Right forelimb (tissue), 1 donor: ENCODE measurements around the gene NFAM1.

ENCODE experiments used
- DNase-seq: peaks from one replicate; pipeline ENCODE4 v3.0.0-alpha.2; 2018

NFAM1 gene

DNA sequence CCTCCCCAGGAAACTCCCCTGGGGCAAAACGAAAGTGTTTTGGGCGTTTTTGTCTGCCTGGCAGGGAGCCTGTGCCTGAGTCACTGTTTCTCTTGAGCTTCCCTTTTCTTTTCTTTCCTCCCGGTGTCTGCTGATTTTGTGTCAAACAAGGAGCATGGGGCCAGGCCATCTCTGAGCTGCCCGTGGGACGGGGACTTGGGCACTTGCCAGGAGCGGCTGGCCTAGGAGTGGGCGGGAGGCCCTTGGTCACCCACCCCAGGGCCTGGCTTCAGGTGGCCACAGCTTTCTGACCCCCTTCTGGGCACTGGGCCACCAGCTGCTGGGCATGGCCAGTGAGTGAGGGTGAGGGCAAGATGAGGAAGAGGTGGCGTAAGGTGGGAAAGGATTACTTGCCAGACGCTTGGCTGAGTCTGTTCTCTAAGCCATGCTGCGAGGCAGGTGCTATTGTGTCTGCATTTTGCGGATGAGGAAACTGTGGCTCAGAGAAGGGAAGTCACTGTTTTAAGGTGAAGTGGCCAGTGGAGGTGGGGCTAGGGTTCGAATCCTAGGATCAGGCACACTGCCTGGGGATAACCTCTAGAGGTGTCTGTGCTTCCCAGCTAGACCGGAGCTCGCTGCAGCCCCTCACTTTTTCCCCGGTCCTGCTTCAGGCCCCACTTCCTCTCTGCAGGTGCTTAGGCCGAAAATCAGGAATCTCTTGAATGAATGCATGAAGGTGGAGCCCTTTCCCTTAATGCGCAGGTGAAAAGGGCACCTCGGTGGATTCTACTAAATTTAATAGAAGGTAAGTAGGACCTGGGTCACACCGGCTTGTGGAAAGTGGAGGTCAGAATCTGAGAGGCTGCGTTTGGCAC lies 7.8 kb upstream of the NFAM1 start:
- no peak for DNase-seq

DNA sequence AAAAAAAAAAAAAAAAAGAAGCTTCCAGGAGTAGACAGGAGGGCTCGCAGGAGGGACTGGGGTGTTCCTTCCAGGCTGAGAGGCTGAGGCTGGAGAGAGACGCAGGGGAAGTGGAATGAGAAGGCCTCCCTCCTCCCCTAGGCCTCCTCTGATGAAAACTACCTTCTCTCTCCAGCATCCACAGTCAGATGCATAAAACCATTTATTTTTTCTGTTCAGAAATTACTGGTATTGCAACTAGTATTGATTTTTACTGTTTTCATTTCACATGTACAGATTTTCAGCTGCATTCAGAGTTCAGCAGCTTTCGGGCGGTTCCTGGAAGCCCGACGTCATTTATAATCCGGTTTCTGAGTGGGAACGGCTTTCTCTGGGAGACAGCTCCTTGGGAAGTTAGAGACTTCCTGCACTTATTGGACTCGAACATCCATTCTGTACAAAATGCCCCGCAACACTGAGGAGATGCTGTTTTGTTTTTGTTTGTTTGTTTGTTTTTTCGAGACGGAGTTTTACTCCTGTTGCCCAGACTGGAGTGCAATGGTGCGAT lies 6.9 kb upstream of the NFAM1 start:
- no peak for DNase-seq

DNA sequence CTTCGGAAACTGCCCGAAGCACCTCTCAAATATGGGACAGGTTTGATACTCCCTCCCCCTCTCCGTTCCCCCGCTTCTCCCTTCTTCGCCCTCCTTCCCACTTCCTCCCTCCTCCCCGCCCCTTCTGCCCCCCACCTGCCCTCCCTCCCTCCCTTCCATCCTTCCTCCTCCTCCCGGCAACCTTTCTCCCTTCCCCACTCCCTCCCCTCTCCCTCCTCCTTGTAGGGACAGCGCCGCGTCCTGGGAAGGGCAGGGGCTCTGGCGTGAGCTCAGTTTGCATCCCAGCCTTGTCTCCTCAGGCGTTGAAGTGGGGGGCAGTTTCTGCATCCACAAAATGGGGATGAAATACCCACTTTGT lies 6.1 kb upstream of the NFAM1 start:
- DNase-seq: no peak

DNA sequence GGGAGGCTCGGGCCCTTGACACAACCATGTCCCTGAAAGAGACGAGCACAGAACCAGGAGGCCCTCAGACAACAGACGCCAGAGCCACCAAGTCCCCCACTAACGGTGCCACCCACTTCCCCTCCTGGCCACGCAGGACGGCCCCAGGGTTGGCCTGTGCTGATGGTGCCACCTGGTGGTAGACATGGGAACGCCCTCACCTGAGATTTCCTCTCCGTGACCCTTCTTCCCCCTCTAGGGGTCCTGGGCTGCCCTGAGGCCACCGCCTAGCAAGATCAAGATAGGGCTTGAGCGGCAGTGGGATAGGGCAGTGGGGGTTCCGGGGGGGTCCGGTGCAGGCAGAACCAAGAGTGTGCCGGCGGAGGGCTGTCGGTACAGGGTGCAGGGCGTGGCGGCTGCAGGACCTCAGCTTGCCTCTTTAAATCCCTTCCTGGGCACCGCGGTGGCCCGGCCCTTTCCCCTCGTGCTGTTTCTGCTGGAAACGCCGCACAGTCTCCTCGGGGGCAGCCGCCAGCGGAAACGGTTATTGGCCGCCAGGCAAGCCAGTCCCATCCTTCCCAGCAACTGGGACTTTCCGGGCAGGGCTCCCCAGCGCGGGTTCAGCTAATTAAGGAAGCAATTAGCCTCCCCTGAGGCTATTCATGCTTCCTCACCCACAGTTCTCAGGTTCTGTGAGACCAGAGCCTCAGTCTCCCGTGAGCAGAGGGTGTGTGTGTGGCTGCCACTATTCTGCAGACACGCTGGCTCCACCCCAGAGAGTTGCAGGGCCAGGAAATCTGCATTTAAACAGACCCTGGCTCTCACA lies 5.5 kb upstream of the NFAM1 start:
- DNase-seq: peak; percentile 84

DNA sequence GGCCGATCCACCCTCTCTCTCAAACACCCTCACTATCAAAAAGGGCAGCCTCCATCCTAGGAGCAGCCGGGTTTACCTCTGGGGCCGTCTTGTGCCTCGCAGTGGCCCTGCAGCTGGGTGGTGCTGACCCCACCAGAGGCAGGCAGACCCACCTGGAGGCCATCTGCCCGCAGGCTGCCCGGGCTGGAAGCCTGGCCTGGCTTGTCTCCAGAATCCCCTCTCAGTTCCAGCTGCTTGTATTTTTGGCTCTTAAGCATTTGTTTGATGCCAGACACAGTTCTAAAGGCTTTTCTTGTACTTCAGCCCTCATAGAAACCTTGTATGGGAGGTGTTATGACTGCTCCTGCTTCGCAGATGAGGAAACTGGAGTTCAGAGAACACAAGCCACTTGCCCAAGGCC lies 4.2 kb upstream of the NFAM1 start:
- DNase-seq: no peak

DNA sequence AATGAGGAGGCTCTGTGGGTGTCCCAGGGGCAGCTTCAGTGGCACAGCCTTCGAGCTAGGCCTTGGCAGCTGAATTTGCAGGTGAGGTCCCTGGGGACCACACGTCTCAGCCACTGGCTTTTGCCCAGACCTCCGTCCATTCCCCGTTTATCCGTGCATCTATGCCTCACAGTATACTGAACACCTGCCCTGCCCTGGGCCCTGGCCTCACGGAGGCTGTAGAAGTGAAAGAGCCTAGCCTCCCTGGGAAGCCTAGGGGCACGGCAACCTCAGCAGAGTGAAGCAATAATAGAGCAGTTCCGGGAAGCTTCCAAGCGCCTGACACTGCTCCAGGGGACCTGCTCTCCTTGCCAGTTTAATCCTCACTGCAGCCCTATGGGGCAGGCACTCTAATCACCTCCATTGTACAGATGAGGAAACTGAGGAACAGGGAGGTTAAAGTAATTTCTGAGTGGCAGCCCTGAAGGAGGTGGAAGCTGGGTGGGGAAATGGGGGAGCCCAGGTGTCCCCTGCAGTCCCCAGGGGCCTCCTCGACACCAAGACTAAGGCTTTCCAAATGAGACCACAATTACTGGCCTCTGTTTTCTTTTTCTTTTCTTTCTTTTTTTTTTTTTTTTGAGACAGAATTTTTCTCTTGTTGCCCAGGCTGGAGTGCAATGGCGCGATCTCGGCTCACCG lies 2.7 kb upstream of the NFAM1 start:
- no peak for DNase-seq

DNA sequence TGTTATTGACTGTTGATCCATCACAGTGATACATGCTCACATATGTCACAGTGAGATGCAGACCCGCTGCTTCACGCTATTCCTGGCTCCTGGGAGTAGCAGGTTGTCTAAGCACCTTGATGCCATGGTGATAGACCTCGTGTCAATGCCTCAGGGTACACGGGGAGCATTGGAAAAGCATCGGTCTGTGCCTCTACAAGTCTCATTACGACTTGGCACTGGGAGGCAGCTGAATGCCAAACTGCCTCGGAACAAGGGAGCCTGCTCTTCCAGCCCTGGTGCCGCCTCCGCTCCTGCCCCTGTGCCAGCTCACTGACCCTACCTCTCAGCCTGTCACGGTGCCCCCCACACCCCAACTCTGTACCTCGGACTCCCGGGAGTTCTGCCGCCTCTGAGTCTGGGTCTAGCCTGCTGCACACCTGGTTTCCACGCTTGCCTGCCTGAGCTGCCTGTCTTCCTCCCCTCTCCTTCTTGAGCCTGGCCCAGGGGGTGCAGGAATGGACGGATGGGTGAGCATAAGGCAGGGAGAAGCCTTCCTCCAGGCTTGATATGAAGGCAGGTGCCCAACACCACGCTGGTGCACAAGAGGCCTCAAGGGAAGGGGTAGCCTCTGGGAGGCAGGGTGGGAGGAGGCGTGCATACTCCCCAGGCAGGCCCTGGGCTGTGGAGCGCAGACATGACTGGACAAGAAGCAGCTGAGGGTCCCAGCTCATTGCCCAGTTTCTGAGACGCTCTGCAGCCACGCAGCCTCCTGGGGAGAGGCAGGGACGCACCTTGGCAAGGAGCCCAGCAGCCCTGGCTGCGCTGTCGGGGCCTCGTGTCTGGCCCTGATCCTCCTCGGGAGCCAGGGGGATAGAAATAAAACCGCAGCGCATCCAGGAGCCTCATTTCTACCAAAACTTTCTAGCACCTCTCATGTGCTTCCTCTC lies 1.8 kb upstream of the NFAM1 start:
- no peak for DNase-seq

DNA sequence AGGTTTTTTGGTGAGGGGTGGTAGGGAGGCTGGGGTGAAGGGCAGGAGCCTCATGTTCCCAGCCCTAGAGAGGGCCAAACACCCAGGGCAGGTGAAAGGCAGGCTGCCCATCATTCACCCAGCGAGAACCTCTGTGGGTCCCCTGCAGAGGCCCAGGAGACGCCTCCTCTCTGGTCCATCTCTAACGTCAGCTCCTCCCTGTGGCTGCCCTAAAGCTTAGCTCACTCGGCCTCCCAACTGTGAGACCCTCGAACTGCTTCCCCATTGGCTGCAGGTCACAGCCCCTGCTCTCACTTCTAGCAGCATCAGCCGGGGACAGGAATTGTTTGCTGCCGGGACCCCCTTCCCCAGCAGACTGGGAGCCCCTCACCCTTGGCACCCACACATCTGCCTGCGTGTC lies 615 bp upstream of the NFAM1 start:
- DNase-seq: no peak

DNA sequence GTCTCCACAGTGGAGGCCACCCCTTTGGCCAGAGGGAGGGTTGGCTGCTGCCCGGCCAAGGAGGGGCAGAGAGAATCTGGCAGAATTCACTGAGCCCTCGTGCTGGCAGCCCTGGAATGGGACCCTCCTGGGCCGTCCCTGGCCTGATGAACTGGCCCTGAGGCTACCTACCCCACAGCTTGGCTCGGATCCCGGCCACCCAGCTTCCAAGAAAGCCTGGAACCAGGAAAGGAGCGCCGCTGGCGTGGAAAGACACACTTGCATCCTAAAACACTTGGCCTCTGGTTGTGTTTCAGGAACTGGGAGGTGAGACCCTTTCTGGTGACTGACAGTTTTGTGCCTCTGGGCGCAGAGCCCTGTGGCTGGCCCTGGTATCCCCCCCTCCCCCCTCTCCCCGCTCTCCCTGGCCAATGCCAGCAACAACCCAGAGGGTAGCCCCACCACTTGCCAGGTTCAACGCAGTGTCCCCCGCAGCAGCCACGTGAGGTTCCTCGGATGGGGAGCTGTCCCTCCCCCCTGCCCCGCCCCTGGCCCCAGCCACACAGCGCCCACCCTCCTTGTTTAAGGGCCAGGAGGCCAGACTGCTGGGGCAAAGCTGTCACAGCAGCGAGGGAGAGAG lies 693 bp downstream of the NFAM1 start:
- no peak for DNase-seq

DNA sequence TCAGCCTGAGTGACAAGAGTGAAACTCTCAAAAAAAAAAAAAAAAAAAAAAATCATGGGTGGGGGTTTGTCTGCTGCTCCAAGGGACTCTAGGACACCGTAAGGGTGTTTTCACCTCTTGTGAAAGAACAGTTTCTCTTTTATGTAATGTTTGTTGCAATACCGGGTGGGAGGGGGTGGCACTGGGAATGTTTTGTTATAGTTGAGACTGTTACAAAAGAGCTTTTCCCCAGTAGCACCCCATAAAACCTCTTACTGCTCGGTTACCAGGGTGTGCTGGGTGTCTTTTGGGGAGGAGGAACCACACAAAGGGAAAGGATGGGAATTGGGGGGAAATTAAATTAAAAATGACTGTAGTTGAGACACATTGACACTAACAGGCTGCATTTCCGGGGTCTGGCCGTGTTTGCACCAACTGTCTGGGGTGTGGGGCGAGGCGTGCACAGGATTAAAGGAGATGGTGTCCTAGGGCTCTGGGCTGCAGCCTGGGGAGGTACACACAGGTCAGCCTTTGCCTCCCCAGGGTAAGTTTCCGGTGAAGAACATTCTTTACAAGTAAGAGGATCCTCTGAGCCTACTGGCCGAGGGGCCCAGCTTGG lies 1.6 kb downstream of the NFAM1 start:
- no peak for DNase-seq

DNA sequence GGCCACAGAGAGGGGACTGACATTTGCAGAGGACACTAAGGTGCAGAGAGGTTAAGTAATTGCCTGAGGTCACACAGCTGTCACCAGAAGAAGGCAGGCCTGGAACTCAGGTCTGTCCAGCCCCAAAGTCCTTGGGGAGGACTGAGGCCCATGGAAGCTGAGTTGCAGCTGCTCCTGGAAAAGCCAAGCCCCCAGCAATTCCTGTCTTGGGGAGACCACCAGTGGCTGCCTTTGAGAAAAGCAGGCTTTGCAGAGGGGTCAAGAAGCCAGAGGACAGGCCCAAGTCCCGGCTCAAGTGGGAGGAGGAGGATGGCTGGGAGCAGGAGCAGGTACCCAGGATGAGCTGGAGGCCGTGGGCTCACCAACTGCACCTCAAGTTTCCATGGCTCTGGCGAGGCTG lies 3.4 kb downstream of the NFAM1 start:
- no peak for DNase-seq

DNA sequence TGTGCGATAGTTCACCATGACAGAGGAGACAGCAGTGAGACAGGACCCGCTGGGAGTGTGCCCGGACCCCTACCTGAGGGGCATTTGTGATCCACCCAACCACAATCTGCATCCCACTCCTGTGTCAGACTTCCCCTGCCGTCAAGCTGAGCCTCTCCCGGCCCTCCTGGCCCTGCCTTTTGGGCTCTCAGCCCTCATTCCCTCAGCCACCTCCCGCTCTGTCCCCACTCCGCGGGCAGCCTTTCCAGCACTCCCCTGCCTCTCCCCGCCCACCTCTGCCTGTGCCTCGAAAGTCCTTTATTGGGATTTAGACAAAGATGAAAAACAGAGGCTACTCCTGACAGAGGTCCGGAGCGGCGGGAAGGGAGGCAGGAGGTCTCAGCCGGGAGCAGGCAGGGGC lies 4.2 kb downstream of the NFAM1 start:
- no peak for DNase-seq

DNA sequence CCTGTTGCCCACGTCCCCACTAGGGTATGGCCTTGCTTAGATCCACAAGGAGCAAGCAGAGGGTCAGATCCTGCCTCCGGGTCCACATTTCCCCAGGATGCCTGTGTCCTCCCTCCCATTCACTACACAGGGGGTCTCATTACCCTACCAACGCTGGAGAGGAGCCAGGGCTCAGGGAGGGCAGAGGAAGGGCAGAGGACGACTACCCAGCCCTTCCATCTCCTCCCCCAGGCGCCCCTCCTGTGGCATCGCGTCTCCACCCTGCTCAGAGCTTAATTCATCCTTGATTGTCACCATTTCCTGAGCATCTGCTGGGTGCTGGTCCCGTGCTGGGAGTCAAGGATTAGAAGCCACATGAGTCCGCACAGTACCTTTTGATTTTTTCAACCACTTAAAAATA lies 5.0 kb downstream of the NFAM1 start:
- DNase-seq: no peak

DNA sequence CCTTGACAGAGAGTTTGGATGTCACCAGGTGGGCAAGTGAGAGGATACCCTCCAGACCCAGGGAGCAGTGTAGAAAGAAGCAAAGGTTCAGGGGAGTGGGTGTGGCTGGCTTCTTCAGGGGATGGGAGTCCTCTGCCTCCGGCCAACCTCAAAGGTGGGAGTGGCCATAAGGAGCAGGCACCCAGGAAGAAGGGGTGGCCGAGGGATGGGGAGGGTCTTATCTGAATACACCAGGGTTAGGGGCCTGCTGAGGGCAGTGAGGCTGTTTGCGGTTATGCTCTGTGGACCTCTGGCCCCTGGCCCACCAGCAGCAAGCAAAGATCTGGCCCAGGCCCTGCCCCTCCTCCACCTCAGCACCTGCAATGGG lies 6.2 kb downstream of the NFAM1 start:
- DNase-seq: no peak

DNA sequence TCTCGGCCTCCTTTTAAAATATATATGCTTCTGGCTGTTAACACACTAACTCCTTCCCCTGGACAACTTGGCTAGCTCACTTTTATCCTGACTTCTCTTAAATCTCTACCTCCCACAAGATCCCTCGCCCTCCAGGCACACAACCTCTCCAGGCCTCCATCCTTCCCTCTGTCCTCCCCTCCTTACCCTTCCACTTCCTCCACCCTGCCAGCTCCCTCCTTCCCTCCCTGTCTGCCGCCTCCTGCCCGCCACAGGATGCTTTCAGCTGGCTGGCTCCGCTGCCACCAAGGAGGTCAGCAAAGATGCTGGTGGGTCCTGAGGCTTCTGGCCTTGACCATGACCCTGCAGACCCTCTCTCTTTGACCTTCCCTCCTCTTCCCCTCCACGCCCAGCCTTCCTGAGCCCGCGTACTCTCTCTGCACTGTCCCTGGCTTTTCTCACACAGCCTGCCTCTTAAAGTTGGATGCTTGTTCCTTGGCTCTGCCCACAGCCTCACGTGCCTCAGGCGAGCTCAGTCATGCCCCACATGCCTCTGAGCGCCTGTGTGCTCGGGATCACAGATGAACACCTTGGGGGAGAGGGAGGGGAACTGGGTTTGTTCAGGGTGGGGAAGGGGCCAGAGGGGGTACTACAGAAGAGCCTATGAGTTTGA lies 6.7 kb downstream of the NFAM1 start:
- no peak for DNase-seq

DNA sequence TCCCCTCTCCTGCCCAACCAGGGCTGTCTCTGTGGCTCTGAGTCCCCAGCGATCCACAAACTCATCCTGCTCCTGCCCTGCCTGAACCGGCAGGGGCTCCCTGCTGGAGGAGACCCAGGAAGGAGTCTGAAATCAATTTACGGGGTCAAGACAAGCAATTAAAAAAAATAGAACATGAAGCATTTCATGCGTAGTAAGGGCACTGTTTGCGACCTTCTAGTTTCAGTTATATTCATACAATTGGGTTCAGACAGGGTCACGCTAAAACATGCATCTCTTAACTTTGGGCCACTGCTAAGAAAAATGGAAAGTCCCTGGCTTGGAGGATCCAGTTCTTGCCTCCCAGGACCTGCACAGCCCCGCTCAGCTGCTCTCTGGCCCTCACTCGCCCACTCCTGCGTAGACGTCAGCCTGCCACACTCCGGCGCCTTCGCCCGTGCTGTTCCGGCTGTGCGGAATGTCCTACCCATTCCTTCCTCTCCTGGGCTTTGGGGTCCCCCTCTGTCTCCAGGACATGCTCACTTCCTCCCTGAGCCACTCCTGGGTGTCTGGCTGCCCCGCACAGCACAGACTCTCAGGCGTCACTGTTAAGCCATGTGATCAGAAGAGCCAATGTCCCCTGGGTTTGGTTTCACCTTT lies 12.8 kb downstream of the NFAM1 start:
- DNase-seq: no peak

DNA sequence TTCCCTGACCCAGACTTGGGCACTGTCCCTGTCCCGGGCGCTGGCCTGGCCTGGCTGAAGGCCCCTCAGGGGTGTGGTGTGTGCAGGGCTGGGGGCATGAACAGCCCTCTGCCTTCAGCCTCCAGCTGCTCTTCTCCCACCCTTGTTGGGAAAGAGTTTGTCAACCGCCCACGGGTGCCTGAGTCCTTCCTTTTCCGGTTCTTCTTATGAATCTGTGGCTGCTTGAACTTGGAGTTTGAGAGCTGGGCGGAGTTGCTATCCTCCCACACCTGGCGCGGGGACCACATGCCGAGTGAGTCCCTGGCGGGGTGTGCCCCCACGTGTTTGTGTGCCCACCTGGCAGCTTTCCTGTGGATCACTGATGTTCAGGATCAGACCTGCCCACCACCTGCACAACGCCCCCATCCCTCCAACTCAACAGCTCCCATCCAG lies 13.4 kb downstream of the NFAM1 start:
- no peak for DNase-seq

DNA sequence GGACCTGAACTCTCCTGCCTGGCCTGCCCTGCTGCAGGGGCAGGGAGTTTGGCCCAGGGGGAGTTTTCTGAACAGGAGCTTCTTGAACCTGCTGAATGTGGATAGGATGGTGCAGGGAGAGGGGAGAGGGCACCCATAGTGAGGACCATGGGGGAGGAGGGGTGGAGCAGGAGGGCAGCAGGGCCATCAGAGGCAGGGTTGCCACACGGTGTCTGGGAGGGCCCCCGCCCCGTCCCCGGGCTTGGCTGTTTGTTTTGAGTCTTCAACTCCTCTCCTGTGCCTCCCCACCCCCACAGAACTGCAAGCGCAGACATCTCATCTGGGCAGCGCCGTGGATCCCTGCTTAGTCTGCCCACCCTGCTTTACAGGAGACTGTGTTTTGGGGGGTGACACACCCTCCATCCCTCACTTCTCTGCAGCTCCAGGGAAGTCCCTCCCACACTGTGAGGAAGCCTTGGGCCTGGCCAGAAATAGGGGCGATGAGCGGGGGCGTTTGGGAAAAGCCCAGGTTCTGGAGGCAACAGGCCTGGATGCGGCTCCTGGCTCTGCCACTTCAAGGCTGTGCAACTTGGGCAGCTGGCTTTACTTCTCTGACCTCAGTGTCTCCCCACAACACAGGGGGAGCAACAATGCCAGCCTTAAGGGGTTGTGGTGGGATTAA lies 14.4 kb downstream of the NFAM1 start:
- DNase-seq: no peak

DNA sequence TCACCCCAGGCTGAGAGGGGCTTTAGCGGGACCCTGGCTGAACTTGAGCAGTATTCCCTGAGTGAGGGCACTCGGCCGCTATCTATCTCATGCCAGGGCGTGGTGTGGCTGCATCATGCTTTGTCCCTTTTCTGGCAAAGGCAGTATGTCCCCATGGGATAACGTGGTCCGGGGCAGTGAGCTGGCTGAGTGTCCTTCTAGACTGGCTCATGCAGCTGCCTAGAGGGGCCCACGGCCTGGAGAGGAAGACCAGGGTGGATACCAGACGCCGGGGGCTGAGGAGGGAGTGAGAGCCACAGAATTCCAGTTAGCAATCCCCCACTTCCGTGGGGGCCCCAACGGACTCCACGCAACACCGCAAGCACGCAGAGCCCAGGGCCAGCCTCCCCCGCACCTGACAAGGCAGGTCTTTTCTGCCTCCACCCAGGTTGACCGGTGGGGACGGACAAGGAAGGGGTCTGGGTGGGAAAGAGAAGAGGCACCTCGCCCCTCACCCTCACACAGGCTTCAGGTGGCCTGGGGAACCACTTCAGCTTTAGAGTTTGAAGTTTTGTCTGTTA lies 15.5 kb downstream of the NFAM1 start:
- no peak for DNase-seq
